HG03432 (cell line): ENCODE measurements around the gene DGCR8.

Experiments
- ATAC-seq: cut with Tn5 transposase; IDR thresholded peaks from one replicate; pipeline ENCODE4 v1.9.1; 2021; ENCODE audit warnings: mild to moderate bottlenecking, moderate library complexity; ENCODE audit not compliant: unreplicated experiment

The DGCR8 gene

GRCh38 chr22:20079745-20080444, at the start of gene DGCR8:
Gene DGCR8, plus strand, starts transcription at chr22:20080241. Its CDS starts 5,723 bp downstream, at chr22:20085964.
- ATAC-seq, result peak; percentile 83

DNA sequence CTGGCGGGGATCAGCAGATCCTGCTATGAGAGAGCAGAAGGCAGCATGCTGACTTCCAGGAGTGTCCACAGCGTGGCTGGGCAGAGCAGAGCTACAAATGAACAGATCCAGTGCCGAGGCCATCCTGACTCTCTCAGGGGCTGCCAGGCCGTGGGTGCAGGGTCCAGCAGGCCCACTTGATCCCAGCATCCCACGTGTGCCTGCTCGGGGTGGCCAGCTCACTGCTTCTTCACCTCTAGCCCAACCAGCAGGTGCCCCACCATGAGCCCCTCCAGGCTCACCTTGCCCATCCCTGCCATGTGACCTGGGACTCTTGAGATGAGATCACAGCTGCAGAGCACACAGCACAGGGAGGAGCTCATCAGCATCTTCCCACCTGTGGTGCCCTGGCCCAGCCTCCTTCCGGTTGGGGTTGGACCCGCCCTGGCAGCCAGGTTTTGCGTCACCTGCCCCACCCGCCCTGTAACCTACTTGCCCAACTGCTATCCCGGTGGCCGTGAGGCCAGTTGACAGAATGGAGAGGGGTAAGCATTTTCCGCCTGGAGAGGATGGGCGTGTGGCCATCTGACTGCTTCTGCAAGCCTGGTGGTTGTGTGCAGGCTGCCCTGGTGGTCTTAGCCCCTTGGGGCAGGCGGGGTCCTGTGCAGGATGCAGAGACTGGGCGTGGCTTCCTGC, 48.2 kb upstream of the DGCR8 start:
- no peak for ATAC-seq

DNA sequence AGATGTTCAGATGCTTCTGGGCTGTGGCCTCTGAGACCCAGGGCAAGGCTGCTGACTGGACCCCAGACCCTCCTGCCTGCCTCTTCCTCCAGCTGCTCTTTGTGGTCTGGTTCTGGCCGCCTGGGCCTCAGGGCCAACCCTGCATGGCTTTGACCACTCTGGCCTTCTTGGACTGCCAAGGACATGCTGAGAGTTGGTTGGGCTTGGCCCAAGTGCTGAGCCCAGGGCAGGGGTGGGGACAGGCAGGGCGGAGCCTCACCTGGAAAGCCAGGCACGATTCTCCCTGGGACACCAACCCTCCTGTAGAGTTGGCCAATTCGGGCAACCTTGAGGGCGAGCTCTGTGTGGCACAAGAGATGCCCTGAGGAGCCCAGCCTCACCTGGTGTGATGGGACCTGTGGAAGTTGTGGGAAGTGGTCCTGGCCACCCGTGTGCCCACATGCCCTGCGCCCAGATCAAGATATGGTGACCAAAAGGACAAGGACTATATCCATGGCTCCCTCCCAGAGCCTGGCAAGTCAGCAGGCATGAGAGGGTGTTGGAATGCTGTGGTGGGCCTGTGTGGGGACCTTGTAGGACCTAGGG, 47.5 kb upstream of the DGCR8 start:
- ATAC-seq, result no peak

- no peak for ATAC-seq
Measured at GRCh38 chr22:20033045-20033706, 46.9 kb upstream of the DGCR8 start.

GRCh38 chr22:20034143-20034542, 45.9 kb upstream of the DGCR8 start:
- no peak for ATAC-seq

DNA sequence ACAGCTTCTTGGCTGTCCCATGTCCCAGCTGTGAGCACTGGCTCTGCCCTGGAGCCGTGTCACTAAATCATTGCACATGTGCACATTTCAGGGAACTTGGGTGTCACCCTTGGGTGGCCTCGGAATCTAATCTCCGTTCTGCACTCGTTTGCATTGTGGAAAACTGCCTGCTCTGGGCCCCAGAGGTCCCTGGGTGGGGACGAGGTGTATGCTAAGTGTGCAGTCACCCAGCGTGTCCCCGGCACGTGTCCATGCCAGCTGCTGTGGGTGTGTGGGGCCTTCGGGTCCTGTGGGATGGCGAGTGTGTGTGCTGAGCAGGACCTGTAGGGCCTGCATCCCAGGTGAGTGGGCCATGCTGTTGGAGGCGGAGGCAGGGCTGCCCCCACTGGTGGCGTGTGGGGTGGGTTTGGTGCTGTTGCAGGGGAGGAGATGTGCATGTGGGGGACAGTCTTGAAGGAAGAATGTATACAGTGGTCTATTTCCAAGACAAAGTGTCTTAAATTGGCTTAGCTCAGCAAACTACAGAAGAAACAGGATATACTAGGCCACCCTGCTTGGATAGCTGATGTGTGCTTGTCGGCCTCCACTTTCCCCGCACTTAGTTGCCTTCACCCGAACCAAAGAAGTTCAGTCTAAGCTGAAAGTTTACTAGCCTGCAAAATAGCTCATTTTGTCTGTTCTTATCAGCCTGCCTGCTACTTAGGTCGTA, 44.5 kb upstream of the DGCR8 start:
- ATAC-seq, result no peak

DNA sequence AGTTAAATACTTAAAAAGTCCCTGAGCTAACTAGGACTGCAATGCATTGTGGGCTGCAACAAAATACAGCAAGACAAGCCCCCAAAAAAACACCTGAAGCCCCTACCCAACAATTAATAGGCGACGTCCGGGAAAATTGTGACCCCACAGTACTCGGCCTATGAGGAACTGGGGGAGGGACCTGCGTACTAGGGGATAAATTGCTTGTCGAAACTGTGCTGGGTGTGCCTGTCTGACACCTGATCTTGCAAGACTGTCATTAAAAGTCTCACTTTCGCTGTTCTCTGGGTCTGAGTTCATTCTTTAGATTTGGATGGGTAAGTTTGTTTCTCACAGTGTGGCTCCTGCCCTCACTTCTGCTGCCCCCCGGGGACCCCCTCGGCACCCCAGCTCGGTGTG, 44.0 kb upstream of the DGCR8 start:
- no peak for ATAC-seq

GRCh38 chr22:20036535-20037392, 43.3 kb upstream of the DGCR8 start:
- ATAC-seq, result no peak

- no peak for ATAC-seq
Measured at GRCh38 chr22:20037419-20037818, 42.6 kb upstream of the DGCR8 start.

- ATAC-seq, result no peak
Measured at GRCh38 chr22:20038574-20038973, 41.5 kb upstream of the DGCR8 start.

- ATAC-seq, result no peak
Measured at GRCh38 chr22:20039683-20040325, 40.2 kb upstream of the DGCR8 start.

DNA sequence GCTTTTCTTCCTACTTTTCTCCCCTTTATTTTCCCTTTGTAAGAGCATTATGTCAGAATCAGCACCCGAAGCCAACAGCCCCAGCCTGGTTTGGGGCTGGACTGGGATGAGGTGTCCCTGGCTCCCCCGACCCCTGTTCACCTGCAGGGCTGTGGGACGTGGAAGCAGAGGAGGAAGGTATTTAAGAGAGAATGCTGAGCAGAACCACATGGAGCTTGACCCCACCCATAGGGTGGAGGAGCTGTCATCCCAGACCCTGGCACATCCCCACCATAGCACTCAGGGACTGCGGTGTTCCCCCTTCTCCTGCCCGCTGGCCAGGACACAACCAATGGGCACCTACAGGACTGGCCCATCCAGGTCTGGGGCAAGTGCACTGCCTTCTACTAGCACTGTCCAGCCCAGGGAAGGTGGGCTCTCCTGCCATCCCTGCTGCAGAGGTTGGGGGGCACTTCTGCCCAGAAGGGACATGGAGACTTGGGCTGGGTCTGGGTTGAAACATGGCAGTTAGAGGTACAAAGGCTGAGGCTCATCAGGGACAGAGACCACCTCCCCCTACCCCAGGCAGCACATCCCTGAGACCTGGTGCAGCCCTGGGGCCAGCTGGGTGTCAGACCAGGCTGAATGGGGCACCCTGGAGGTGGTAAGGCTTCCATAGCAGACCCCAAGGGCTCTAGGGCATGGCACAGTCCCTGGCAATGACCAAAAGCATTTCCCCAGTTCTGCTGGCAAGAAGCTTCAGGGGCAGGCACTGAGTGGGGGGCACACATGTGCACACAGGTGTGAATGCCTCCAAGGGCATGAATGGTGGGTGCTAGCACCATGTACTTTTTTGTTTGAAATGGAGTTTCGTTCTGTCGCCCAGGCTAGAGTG, 39.5 kb upstream of the DGCR8 start:
- no peak for ATAC-seq

DNA sequence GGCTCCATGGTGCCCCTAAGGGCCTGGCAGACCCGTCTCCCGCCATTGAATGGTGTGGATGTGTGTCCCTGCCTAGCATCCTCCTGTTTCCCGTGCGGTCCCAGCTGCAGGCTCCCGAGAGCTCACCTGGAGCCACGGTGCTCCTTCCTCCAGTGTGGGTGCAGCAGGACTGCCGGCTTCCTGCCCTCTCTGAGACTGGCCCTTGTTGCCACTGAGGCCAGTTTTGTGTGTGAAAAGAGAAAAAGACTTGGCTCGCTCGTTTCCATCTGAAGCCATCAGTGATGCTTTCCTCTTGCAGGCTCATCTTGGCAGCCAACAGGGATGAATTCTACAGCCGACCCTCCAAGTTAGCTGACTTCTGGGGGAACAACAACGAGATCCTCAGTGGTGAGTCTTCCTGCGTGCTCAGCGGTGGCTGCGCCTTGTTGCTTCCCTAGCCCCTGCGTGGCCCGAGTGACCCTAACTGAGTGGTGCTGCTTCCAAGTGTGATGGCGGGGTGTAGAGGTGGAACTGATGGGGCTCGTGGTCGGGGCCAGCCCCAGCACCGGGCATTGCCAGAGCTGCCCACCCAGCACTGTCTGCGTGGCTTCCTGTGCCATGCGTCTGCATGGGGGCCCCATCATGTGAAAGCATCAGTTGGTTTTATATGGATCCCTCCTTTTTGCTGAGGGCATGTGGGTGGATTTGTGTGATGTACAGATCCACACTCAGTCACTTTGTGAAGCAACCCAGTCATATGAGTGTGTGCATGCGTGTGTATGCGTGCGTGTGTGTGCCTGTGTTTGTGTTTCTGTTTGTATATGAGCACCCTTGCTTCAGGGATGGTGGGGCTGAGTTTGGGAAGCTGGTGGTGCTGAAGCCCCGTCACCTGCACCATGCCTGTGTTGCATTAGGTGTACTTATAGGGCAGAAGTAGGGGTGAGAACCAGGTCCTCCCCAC, 36.7 kb upstream of the DGCR8 start:
- no peak for ATAC-seq

DNA sequence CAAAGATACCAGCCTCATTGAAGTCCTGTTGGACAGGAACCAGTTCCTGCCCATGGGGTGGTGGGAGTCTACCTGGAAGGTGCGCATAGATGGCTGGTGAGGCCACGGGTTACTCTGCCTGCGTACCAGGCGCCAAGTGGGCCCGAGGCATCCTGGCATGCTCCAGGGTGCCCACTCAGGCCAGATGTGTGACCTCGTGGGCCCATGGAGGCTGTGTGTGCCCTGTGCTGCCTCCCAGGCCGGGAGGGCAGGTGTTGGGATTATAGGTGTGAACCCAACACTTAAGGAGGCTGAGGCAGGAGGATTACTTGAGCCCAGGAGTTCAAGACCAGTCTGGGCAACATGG, 36.1 kb upstream of the DGCR8 start:
- no peak for ATAC-seq

- no peak for ATAC-seq
Measured at GRCh38 chr22:20044495-20045151, 35.4 kb upstream of the DGCR8 start.

- no peak for ATAC-seq
Measured at GRCh38 chr22:20046730-20047129, 33.3 kb upstream of the DGCR8 start.

- ATAC-seq, result no peak
Measured at GRCh38 chr22:20051927-20052308, 28.1 kb upstream of the DGCR8 start.
